HFFc6 (cell line): Measurements from ENCODE around the gene STK38L. TPM values are rescaled to one million over a fixed set of nuclear protein-coding genes. Genes with fewer than 3 reads are reported as not detected.

Source experiments
- DNase-seq: peaks from one replicate; pipeline ENCODE4 v3.0.0-alpha.2; 2018
- H3K27ac Mint-ChIP-seq: 2 replicates; pipeline ENCODE4 v1.8.0; 2020; ENCODE audit warnings: mild to moderate bottlenecking, mixed read lengths
- H3K27me3 Mint-ChIP-seq: 2 replicates; pipeline ENCODE4 v1.8.0; 2021; ENCODE audit warnings: mild to moderate bottlenecking, moderate library complexity, mixed read lengths; ENCODE audit not compliant: insufficient read depth
- H3K36me3 Mint-ChIP-seq: 2 replicates; pipeline ENCODE4 v1.8.0; 2021; ENCODE audit warnings: low read depth, mixed read lengths
- H3K4me1 Mint-ChIP-seq: 2 replicates; pipeline ENCODE4 v1.8.0; 2020; ENCODE audit warnings: low read depth, mixed read lengths
- H3K4me3 Mint-ChIP-seq: 2 replicates; pipeline ENCODE4 v1.8.0; 2020; ENCODE audit warnings: mild to moderate bottlenecking, moderate library complexity, mixed read lengths
- H3K9me3 Mint-ChIP-seq: 2 replicates; pipeline ENCODE4 v1.8.0; 2020; ENCODE audit warnings: mild to moderate bottlenecking, mixed read lengths
- total RNA-seq, 6 experiments: library from RNA; stranded (reverse); fragmentation: NEBNext Ultra II Directional; extraction: Animal tissue kit (Norgen Biotek cat#: 25700); gene quantifications; 2 replicates in 1 of 6; 3 replicates in 5 of 6; pipeline ENCODE4 v1.2.3, GENCODE V29; 2021
- TF ChIP-seq, protein P1 (sequence below): fragments of 200-600 bp; sonication (generic); IDR thresholded peaks from 2 replicates; pipeline ENCODE4 v1.5.0; 2021; ENCODE audit warnings: antibody characterized with exemption, mild to moderate bottlenecking

The STK38L gene
- total RNA-seq, 6 experiments from 2014 or later = 8.2 to 12.6 (median 10.9) TPM

DNA sequence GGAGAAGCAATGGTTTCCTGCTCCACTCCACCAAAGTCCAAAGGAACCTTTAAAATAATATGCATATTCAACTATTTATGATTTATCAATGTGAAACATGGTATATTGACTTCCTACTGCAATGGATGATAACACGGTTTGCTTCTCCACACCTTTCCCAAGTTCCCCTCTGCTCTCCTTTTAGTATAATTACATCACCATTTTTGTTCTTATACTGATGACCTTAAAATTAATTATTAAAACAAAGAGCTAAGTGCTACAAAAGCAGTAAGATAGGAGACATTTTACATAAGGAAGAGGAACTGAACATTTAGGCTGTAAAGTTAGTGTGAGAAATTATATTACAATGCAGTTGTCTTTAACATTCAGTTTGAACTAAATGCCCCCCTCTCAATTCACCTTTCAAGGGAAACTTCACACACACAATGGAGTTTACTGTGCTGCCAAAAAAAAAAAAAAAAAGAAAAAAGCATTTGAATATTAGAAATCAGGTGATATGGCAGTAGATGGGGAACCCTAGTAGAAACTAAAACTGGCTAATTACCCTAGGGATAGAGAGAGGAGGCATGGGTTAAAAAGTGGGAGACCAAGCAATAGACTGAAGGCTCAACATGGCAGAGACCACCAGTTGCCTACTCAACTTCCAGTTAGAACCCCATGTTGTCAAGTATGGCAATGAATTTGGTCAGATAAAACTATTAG, 37.1 kb upstream of the STK38L start:
- no peak overlapping the region for H3K4me3 Mint-ChIP-seq
- peaks cover 4% of the 10 kb centered on the region; the same call in 1 of the 2 replicates for H3K36me3 Mint-ChIP-seq
- no peak overlapping the region for H3K27ac Mint-ChIP-seq
- H3K4me1 Mint-ChIP-seq = no peaks in the 10 kb centered on the region; the same call in 1 of the 2 replicates
- TF ChIP-seq, protein P1, sequence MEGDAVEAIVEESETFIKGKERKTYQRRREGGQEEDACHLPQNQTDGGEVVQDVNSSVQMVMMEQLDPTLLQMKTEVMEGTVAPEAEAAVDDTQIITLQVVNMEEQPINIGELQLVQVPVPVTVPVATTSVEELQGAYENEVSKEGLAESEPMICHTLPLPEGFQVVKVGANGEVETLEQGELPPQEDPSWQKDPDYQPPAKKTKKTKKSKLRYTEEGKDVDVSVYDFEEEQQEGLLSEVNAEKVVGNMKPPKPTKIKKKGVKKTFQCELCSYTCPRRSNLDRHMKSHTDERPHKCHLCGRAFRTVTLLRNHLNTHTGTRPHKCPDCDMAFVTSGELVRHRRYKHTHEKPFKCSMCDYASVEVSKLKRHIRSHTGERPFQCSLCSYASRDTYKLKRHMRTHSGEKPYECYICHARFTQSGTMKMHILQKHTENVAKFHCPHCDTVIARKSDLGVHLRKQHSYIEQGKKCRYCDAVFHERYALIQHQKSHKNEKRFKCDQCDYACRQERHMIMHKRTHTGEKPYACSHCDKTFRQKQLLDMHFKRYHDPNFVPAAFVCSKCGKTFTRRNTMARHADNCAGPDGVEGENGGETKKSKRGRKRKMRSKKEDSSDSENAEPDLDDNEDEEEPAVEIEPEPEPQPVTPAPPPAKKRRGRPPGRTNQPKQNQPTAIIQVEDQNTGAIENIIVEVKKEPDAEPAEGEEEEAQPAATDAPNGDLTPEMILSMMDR = no peak
- H3K27me3 Mint-ChIP-seq = no peaks in the 10 kb centered on the region; the same call in none of the 2 replicates
- no peak for DNase-seq
- no peaks in the 10 kb centered on the region for H3K9me3 Mint-ChIP-seq

DNA sequence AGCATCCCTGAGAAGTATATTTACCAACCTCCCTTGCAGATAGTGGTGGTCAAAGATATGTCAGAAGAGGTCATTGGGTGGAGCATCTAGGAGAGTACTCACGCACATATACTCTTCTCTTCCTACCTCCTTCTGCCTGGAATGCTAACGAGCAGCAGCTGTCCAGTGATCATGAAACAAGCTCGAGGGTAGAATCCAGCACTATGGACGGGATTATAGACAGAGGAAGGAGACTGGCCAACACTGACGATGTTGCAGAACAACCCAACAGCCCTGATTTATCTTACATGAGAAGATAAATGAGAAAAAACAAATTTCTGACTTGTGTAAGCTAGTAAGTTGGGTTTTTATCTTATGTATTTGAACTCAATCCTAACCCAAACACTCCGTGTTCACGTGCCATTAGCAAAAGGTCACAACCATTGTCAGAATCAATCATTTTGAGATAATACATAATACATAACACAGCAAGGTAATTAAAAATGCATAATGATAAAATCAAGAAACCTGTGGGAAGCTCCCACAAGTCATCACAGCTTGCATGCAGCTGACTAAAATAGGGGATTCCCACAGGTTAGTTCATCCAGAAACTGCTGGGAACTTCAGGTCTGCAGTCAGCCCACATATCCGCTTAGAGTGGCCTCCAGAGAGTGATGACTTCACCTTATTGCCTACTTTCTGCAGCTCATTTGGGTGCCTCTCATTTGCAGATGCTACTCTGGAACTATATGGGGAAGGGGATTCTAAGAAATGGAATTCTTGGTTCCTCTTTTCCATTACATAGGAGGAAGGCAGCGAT, 36.3 kb upstream of the STK38L start:
- Mint-ChIP-seq H3K4me1 (no peaks in the 10 kb centered on the region; the same call in 1 of the 2 replicates), H3K27me3 (no peaks in the 10 kb centered on the region; the same call in none of the 2 replicates), H3K36me3 (peaks cover 4% of the 10 kb centered on the region; the same call in 1 of the 2 replicates), H3K4me3 (no peak overlapping the region), H3K27ac (no peak overlapping the region), H3K9me3 (no peaks in the 10 kb centered on the region)
- TF ChIP-seq, protein P1 = no peak
- no peak for DNase-seq

- no peak for DNase-seq
- TF ChIP-seq, protein P1 = no peak
- no peak overlapping the region for H3K27ac Mint-ChIP-seq
- H3K4me1 Mint-ChIP-seq = no peaks in the 10 kb centered on the region; the same call in 1 of the 2 replicates
- no peaks in the 10 kb centered on the region for H3K9me3 Mint-ChIP-seq
- peaks cover 4% of the 10 kb centered on the region; the same call in 1 of the 2 replicates for H3K36me3 Mint-ChIP-seq
- H3K27me3 Mint-ChIP-seq = no peaks in the 10 kb centered on the region; the same call in none of the 2 replicates
- no peak overlapping the region for H3K4me3 Mint-ChIP-seq
These were observed 35.7 kb upstream of the STK38L start for GRCh38 chr12:27208414-27208750.

DNA sequence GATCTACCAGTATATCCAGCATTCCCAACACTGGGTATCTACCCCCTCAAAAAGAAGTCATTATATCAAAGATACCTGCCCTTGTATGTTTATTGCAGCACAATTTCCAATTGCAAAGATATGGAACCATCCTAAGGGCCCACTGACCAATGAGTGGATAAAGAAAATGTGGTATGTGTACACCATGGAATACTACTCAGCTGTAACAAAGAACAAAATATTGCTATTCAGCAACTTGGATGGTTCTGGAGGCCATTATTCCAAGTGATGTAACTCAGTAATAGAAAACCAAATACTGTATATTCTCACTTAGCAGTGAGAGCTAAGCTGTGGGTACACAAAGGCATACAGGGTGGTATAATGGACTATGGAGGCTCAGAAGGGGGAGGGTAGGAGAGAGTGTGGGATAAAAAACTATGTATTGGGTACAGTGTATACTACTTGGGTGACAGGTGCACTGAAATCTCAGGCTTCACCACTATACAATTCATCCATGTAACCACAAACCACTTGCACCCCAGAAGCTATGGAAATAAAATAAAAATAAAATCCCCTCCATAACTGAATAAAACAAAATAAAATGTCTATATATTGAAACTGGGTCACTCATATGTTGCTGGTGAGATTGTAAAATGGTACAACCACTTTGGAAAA, 34.7 kb upstream of the STK38L start:
- no peak for DNase-seq
- Mint-ChIP-seq H3K9me3 (no peaks in the 10 kb centered on the region), H3K4me3 (no peak overlapping the region), H3K36me3 (peaks cover 4% of the 10 kb centered on the region; the same call in 1 of the 2 replicates), H3K4me1 (no peaks in the 10 kb centered on the region; the same call in 1 of the 2 replicates), H3K27ac (no peak overlapping the region), H3K27me3 (no peaks in the 10 kb centered on the region; the same call in none of the 2 replicates)
- TF ChIP-seq, protein P1 = no peak

- TF ChIP-seq, protein P1 = no peak
- Mint-ChIP-seq H3K4me1 (no peaks in the 10 kb centered on the region; the same call in 1 of the 2 replicates), H3K4me3 (no peak overlapping the region), H3K36me3 (peaks cover 4% of the 10 kb centered on the region; the same call in 1 of the 2 replicates), H3K27me3 (no peaks in the 10 kb centered on the region; the same call in none of the 2 replicates), H3K27ac (no peak overlapping the region), H3K9me3 (no peaks in the 10 kb centered on the region)
- no peak for DNase-seq
These were observed 33.9 kb upstream of the STK38L start for GRCh38 chr12:27210187-27210586.
